UCSD-AML1 (cell line): ENCODE results near the gene TMEM63A.
A peak's percentile ranks its signal among the peaks of the same experiment; 100 is the strongest.

Experiments
- DNase-seq: peaks from one replicate; lab custom pipeline; 2025; ENCODE audit not compliant: unreplicated experiment; lab: John Stamatoyannopoulos, UW

Gene TMEM63A

GRCh38 chr1:225868631-225869330 lies 13.4 kb downstream of the TMEM63A start:
- no peak for DNase-seq

- DNase-seq = no peak
Observed at GRCh38 chr1:225866981-225867380, 15.2 kb downstream of the TMEM63A start.

- peak; percentile 66 for DNase-seq
Observed at GRCh38 chr1:225866061-225866837, 15.9 kb downstream of the TMEM63A start.

GRCh38 chr1:225865514-225865913 lies 16.7 kb downstream of the TMEM63A start:
- no peak for DNase-seq

GRCh38 chr1:225863167-225863566 lies 19.0 kb downstream of the TMEM63A start:
- no peak for DNase-seq

- no peak for DNase-seq
Observed at GRCh38 chr1:225862581-225862950, 19.6 kb downstream of the TMEM63A start.

GRCh38 chr1:225861834-225862580 lies 20.2 kb downstream of the TMEM63A start:
- DNase-seq = no peak

- no peak for DNase-seq
Observed at GRCh38 chr1:225860876-225861441, 21.2 kb downstream of the TMEM63A start.

GRCh38 chr1:225860107-225860506 lies 22.1 kb downstream of the TMEM63A start:
- DNase-seq = no peak

- DNase-seq = no peak
Observed at GRCh38 chr1:225859151-225859550, 23.0 kb downstream of the TMEM63A start.

- no peak for DNase-seq
Observed at GRCh38 chr1:225857256-225857655, 24.9 kb downstream of the TMEM63A start.

- DNase-seq = no peak
Observed at GRCh38 chr1:225855503-225856300, 26.5 kb downstream of the TMEM63A start.

GRCh38 chr1:225853441-225853840 lies 28.7 kb downstream of the TMEM63A start:
- DNase-seq = no peak

GRCh38 chr1:225852413-225853124 lies 29.6 kb downstream of the TMEM63A start:
- DNase-seq = no peak

GRCh38 chr1:225851805-225852204 lies 30.4 kb downstream of the TMEM63A start:
- no peak for DNase-seq

GRCh38 chr1:225850370-225850769 lies 31.8 kb downstream of the TMEM63A start:
- DNase-seq = no peak

GRCh38 chr1:225849925-225850324 lies 32.3 kb downstream of the TMEM63A start:
- DNase-seq = no peak

- no peak for DNase-seq
Observed at GRCh38 chr1:225848030-225848955, 33.9 kb downstream of the TMEM63A start.

GRCh38 chr1:225847610-225848009 lies 34.6 kb downstream of the TMEM63A start:
- DNase-seq = no peak
